GM12878 (cell line): ENCODE data around the gene TRIM3. TPM values are rescaled to one million over a fixed set of nuclear protein-coding genes. Genes with fewer than 3 reads are reported as not detected.
A peak's percentile ranks its signal among the peaks of the same experiment; 100 is the strongest.

Source experiments
- ATAC-seq: fragments of 200-7000 bp; cut with Tn5 transposase; 3 replicates; pipeline ENCODE4 v1.9.1; 2020; ENCODE audit warnings: mild to moderate bottlenecking, moderate library complexity
- BruUV-seq: library from RNA; stranded (reverse); fragments of 400-500 nt; replicated peaks from 2 replicates; lab custom pipeline; 2021; lab: Mats Ljungman, UMichigan
- CTCF ChIA-PET: fragments of 300-600 bp; sonication (Branson Sonifier 250); formaldehyde crosslinking; extraction: SDS; loops from one replicate; lab custom pipeline; 2021; ENCODE audit warnings: inconsistent platforms; lab: Yijun Ruan, JAX
- POLR2A ChIA-PET: fragments of 350-600 bp; formaldehyde crosslinking; extraction: SDS; loops from one replicate; lab custom pipeline; 2021; ENCODE audit warnings: inconsistent platforms; lab: Charles Lee
- RAD21 ChIA-PET: fragments of 300-600 bp; sonication (Branson Sonifier 250); formaldehyde crosslinking; loops from one replicate; lab custom pipeline; 2023; ENCODE audit warnings: antibody characterized with exemption; ENCODE audit not compliant: unreplicated experiment; lab: Charles Lee
- SMC1A ChIA-PET: fragments of 300-600 bp; sonication (Branson Sonifier 250); formaldehyde crosslinking; loops from one replicate; lab custom pipeline; 2023; ENCODE audit not compliant: unreplicated experiment, uncharacterized antibody; lab: Charles Lee
- DNase-seq: peaks from one replicate; pipeline ENCODE4 v3.0.0-alpha.2; 2011; ENCODE audit warnings: low read depth, low spot score
- FAIRE-seq: peaks from 3 replicates; lab custom pipeline; 2011; peaks lifted over from hg19 to GRCh38; lab: Jason Lieb, UNC
- H2AFZ ChIP-seq: 2 replicates; pipeline ENCODE4 v1.6.0; 2011; ENCODE audit warnings: low read depth, low read length, control low read depth; ENCODE audit not compliant: control insufficient read depth
- H3K27ac ChIP-seq: 2 replicates; pipeline ENCODE4 v1.5.1; 2011; ENCODE audit warnings: control low read depth; ENCODE audit not compliant: control insufficient read depth, insufficient read depth
- H3K27me3 ChIP-seq, 2 experiments: replicated peaks in 1 of 2; 2 replicates each; pipeline versions ENCODE4 v1.6.0 to v1.6.1; 2011; ENCODE audit warnings: low read length in 1 of 2; ENCODE audit not compliant: control insufficient read depth in 2 of 2, insufficient read depth in 2 of 2
- H3K36me3 ChIP-seq, 2 experiments: 2 replicates each; pipeline ENCODE4 v1.5.1; 2011; ENCODE audit warnings: low read length in 1 of 2; ENCODE audit not compliant: control insufficient read depth in 2 of 2, insufficient read depth in 2 of 2
- H3K4me1 ChIP-seq: 2 replicates; pipeline ENCODE4 v1.6.1; 2011; ENCODE audit warnings: mild to moderate bottlenecking, low read length, moderate library complexity, mixed read lengths; ENCODE audit not compliant: control insufficient read depth, insufficient read depth
- H3K4me2 ChIP-seq: 2 replicates; pipeline ENCODE4 v1.6.0; 2011; ENCODE audit warnings: control low read depth; ENCODE audit not compliant: control insufficient read depth, insufficient read depth
- H3K4me3 ChIP-seq: fragments of 200-600 bp; sonication (generic); 2 replicates; pipeline ENCODE4 v1.5.1; 2016
- H3K79me2 ChIP-seq: 2 replicates; pipeline ENCODE4 v1.6.0; 2011; ENCODE audit warnings: low read length; ENCODE audit not compliant: control insufficient read depth, insufficient read depth
- H3K9ac ChIP-seq: 2 replicates; pipeline ENCODE4 v1.8.0; 2011; ENCODE audit warnings: low read length, control low read depth, mixed read lengths; ENCODE audit not compliant: control insufficient read depth, insufficient read depth
- H3K9me3 ChIP-seq: replicated peaks from 3 replicates; pipeline ENCODE4 v1.5.1; 2011; ENCODE audit warnings: mild to moderate bottlenecking, low read length; ENCODE audit not compliant: control insufficient read depth, insufficient read depth
- H4K20me1 ChIP-seq: 2 replicates; pipeline ENCODE4 v1.6.0; 2011; ENCODE audit not compliant: control insufficient read depth, insufficient read depth
- BACH1 ChIP-seq: fragments of 450-650 bp; IDR thresholded peaks from 2 replicates; pipeline ENCODE4 v1.6.1; 2017; ENCODE audit warnings: mild to moderate bottlenecking, borderline replicate concordance
- CEBPZ ChIP-seq: fragments of 150-350 bp; IDR thresholded peaks from 2 replicates; pipeline ENCODE4 v1.6.1; 2016; ENCODE audit warnings: low read depth, low read length
- CTCF ChIP-seq, 3 experiments: IDR thresholded peaks in 2 of 3; conservative IDR thresholded peaks in 1 of 3; 2 replicates each; pipeline ENCODE4 v1.5.1; 2011; ENCODE audit warnings: low read depth in 3 of 3, low read length in 3 of 3, mild to moderate bottlenecking in 3 of 3, control low read depth in 2 of 3, moderate library complexity in 2 of 3, inconsistent platforms in 1 of 3, mixed read lengths in 1 of 3; ENCODE audit not compliant: control insufficient read depth in 2 of 3, insufficient read depth in 1 of 3; ENCODE audit errors: extremely low read depth in 1 of 3
- E2F8 ChIP-seq: fragments of 450-650 bp; IDR thresholded peaks from 2 replicates; pipeline ENCODE4 v1.6.1; 2018; ENCODE audit warnings: mild to moderate bottlenecking, low read depth, moderate library complexity; ENCODE audit not compliant: partially characterized antibody
- FOS ChIP-seq: IDR thresholded peaks from 3 replicates; pipeline ENCODE4 v1.6.1; 2011; ENCODE audit warnings: borderline replicate concordance; ENCODE audit not compliant: insufficient read length; ENCODE audit errors: extremely low read depth
- FOXM1 ChIP-seq: IDR thresholded peaks from 2 replicates; pipeline ENCODE4 v1.6.1; 2012; ENCODE audit warnings: low read depth, mild to moderate bottlenecking, inconsistent platforms, low read length, moderate library complexity
- IKZF2 ChIP-seq, 2 experiments: fragments of 450-650 bp; IDR thresholded peaks; 2 replicates each; pipeline ENCODE4 v1.6.1; 2017; ENCODE audit warnings: mild to moderate bottlenecking in 2 of 2, moderate library complexity in 2 of 2
- IRF3 ChIP-seq: fragments of 450-650 bp; IDR thresholded peaks from 2 replicates; pipeline ENCODE4 v1.6.1; 2014; ENCODE audit warnings: mild to moderate bottlenecking
- NR2C2 ChIP-seq: IDR thresholded peaks from 2 replicates; pipeline ENCODE4 v1.6.1; 2011; ENCODE audit warnings: borderline replicate concordance, low read depth; ENCODE audit not compliant: control insufficient read depth, insufficient read length
- PAX5 ChIP-seq: IDR thresholded peaks from 2 replicates; pipeline ENCODE4 v1.6.1; 2011; ENCODE audit warnings: low read depth, low read length, borderline replicate concordance
- RAD21 ChIP-seq: IDR thresholded peaks from 2 replicates; pipeline ENCODE4 v1.6.1; 2011; ENCODE audit warnings: mild to moderate bottlenecking, low read depth, low read length, moderate library complexity; ENCODE audit not compliant: insufficient read depth
- SIN3A ChIP-seq: IDR thresholded peaks from 2 replicates; pipeline ENCODE4 v1.6.1; 2012; ENCODE audit warnings: low read depth, low read length, improper control_type of control experiment
- SUZ12 ChIP-seq: fragments of 200-600 bp; sonication (generic); IDR thresholded peaks from one replicate; pipeline ENCODE4 v1.6.1; 2018; ENCODE audit warnings: antibody characterized with exemption, mild to moderate bottlenecking; ENCODE audit not compliant: unreplicated experiment
- WGBS: methylation state at CpG from one replicate; pipeline ENCODE4 v1.1.6; 2016; ENCODE audit warnings: low lambda C conversion rate; ENCODE audit not compliant: insufficient replicate concordance, insufficient coverage; ENCODE audit errors: missing lambda C conversion rate; 5-methylcytosine and 5-hydroxymethylcytosine counted together
- in situ Hi-C: fragments of 300-500 bp; cut with MboI; formaldehyde crosslinking; loops from 9 replicates; pipeline ENCODE4 v1.14.3; 2018; ENCODE audit warnings: mixed read lengths
- intact Hi-C: fragments of 100-400 bp; cut with micrococcal nuclease; formaldehyde crosslinking; loops from one replicate; pipeline ENCODE4 v1.14.2; 2022; ENCODE audit not compliant: unreplicated experiment
- polyA plus RNA-seq, 11 experiments: library from polyadenylated mRNA; depleted of rRNA in 4 of 11; unstranded in 6 of 11; stranded (reverse) in 5 of 11; fragments of >200 nt; fragmentation: Nextera tagmentation in 4 of 11; fragmentation: Illumina TruSeq in 1 of 11; extraction: Ambion mirVana in 4 of 11; extraction: Trizol in 1 of 11; gene quantifications; 1 replicate in 1 of 11; 2 replicates in 10 of 11; pipeline versions ENCODE4 v1.2.1 to v1.2.3, GENCODE V29; 2011 to 2016; ENCODE audit warnings: inconsistent platforms in 2 of 11, missing spikeins in 2 of 11, low read depth in 1 of 11
- total RNA-seq, 4 experiments: library from RNA; depleted of rRNA in 3 of 4; stranded (reverse); fragments of >200 nt in 3 of 4; fragmentation: Illumina TruSeq in 1 of 4; extraction: Trizol in 1 of 4; gene quantifications; 2 replicates each; pipeline versions ENCODE4 v1.2.1 to v1.2.3, GENCODE V29; 2013 to 2021

Gene TRIM3
- total and polyA plus RNA-seq, 10 of the 15 experiments (the other 5 are each of a cell fraction or from before 2014, with no cell fraction given) = 0.34 to 11.8 (median 4.8) TPM

GRCh38 chr11:6438979-6439571, 34.7 kb downstream of the TRIM3 start:
- POLR2A ChIA-PET = no interaction called here
- Histone ChIP-seq H3K4me1 (peaks cover 11% of the 10 kb centered on the region), H3K36me3 (no peaks in the 10 kb centered on the region), H3K4me2 (no peak overlapping the region), H4K20me1 (no peaks in the 10 kb centered on the region), H3K9me3 (no peaks in the 10 kb centered on the region), H3K79me2 (no peaks in the 10 kb centered on the region), H3K27ac (no peak overlapping the region), H2AFZ (peak overlapping the region; percentile 45), H3K9ac (no peak overlapping the region), H3K4me3 (no peak overlapping the region), H3K27me3 (no peaks in the 10 kb centered on the region)
- in situ Hi-C loops = no loop called here
- DNase-seq = no peak
- CTCF ChIA-PET = interaction anchor here (0.9 to 17.4 kb wide), 25 partner anchors 8 to 319 kb away, joined by 3 to 560 read pairs (median 4); partner anchors contain the start of genes ARFIP2, SMPD1 and TIMM10B
- RAD21 ChIA-PET = interaction anchor here (1.0 to 14.2 kb wide), 6 partner anchors 10 to 244 kb away, joined by 3 to 305 read pairs (median 4); partner anchors contain the start of genes ARFIP2, MRPL17 and TIMM10B
- BruUV-seq = no TSS peak
- peak; percentile 66 for ATAC-seq
- 0% methylated on average over 1 of the region's 1 CpG for WGBS
- SMC1A ChIA-PET = interaction anchor here (0.9 to 12.8 kb wide), 10 partner anchors 14 to 121 kb away, joined by 3 to 293 read pairs (median 4); no protein-coding TSS in a partner anchor
- no peak for FAIRE-seq
- intact Hi-C loops = loop anchor here (1.0 kb wide), 1 partner anchor 66 kb away; no protein-coding TSS in a partner anchor
- TF ChIP-seq CEBPZ = no peak
- no peak for TF ChIP-seq NR2C2
- TF ChIP-seq SUZ12 = no peak
- peak; percentile 33; the same call in 1 of the 2 replicates for TF ChIP-seq RAD21
- no peak; a peak in 1 of 4 replicates for TF ChIP-seq IKZF2 (IDR thresholded peaks at IDR 0.05)
- no peak for TF ChIP-seq E2F8
- TF ChIP-seq SIN3A = no peak
- TF ChIP-seq FOXM1 = no peak
- no peak for TF ChIP-seq BACH1
- no peak for TF ChIP-seq FOS
- TF ChIP-seq CTCF (IDR thresholded peaks at IDR 0.05 in 2 of 3, conservative IDR thresholded peaks at IDR 0.05 in 1 of 3; ENCODE audit: control insufficient read depth in 2 of 3, extremely low read depth in 1 of 3, insufficient read depth in 1 of 3, low read depth in 3 of 3, low read length in 3 of 3) = peak; percentile 56 to 66 (median 64); a peak in 5 of 6 replicates
- no peak for TF ChIP-seq PAX5
- no peak for TF ChIP-seq IRF3
